A673 (cell line): Measurements from ENCODE around the gene P3H3. TPM values are rescaled to one million over a fixed set of nuclear protein-coding genes. Genes with fewer than 3 reads are reported as not detected.
"Not testable (repeated sequence)": the region's sequence is repeated elsewhere in the genome, so short reads cannot be mapped to it uniquely, and the experiment has no call there.

ENCODE experiments used
- BruUV-seq: library from RNA; stranded (reverse); fragments of 400-500 nt; replicated peaks from 2 replicates; lab custom pipeline; 2021; lab: Mats Ljungman, UMichigan
- CTCF ChIA-PET: fragments of 300-600 bp; sonication (Branson Sonifier 250); formaldehyde crosslinking; loops from one replicate; lab custom pipeline; 2022; ENCODE audit warnings: antibody characterized with exemption; lab: Charles Lee
- POLR2A ChIA-PET: fragments of 300-600 bp; sonication (Branson Sonifier 250); formaldehyde crosslinking; loops from one replicate; lab custom pipeline; 2022; ENCODE audit warnings: antibody characterized with exemption; ENCODE audit not compliant: low non-redundant PET; lab: Charles Lee
- DNase-seq: peaks from one replicate; pipeline ENCODE4 v3.0.0-alpha.2; 2015; ENCODE audit warnings: low spot score
- H3K27ac ChIP-seq: fragments of 200-600 bp; sonication (generic); 2 replicates; pipeline ENCODE4 v1.5.1; 2016; ENCODE audit warnings: mixed run types, low read depth, mild to moderate bottlenecking, mixed read lengths, antibody characterized with exemption, low read length; ENCODE audit not compliant: poor library complexity, severe bottlenecking
- H3K27me3 ChIP-seq: fragments of 200-600 bp; sonication (generic); replicated peaks from 2 replicates; pipeline ENCODE4 v1.6.1; 2017; ENCODE audit warnings: mixed run types, low read depth, mild to moderate bottlenecking, mixed read lengths, antibody characterized with exemption, low read length; ENCODE audit not compliant: insufficient read depth, poor library complexity
- H3K36me3 ChIP-seq: fragments of 200-600 bp; sonication (generic); 2 replicates; pipeline ENCODE4 v1.6.1; 2016; ENCODE audit warnings: mixed run types, mild to moderate bottlenecking, mixed read lengths, antibody characterized with exemption, low read length; ENCODE audit not compliant: insufficient read depth, poor library complexity, severe bottlenecking
- H3K4me1 ChIP-seq: fragments of 200-600 bp; sonication (generic); 2 replicates; pipeline ENCODE4 v1.6.1; 2017; ENCODE audit warnings: mixed run types, mild to moderate bottlenecking, mixed read lengths, antibody characterized with exemption, low read length; ENCODE audit not compliant: insufficient read depth, poor library complexity, severe bottlenecking
- H3K4me3 ChIP-seq: fragments of 200-600 bp; sonication (generic); 2 replicates; pipeline ENCODE4 v1.5.1; 2016; ENCODE audit warnings: low read depth, mixed run types, mild to moderate bottlenecking, mixed read lengths, low read length; ENCODE audit not compliant: poor library complexity, severe bottlenecking
- H3K9me3 ChIP-seq: fragments of 200-600 bp; sonication (generic); 2 replicates; pipeline ENCODE4 v1.6.1; 2016; ENCODE audit warnings: mixed run types, low read depth, mild to moderate bottlenecking, mixed read lengths, antibody characterized with exemption, low read length; ENCODE audit not compliant: poor library complexity, severe bottlenecking
- CTCF ChIP-seq: fragments of 300-800, 200-600 bp; sonication (generic); conservative IDR thresholded peaks from 2 replicates; pipeline ENCODE4 v1.5.1; 2017; ENCODE audit warnings: low read depth, mild to moderate bottlenecking, antibody characterized with exemption, low read length, moderate library complexity, mixed read lengths
- EZH2 ChIP-seq: fragments of 200-600 bp; sonication (generic); IDR thresholded peaks from 2 replicates; pipeline ENCODE4 v1.6.1; 2017; ENCODE audit warnings: borderline replicate concordance, low read depth, mild to moderate bottlenecking, mixed read lengths, antibody characterized with exemption, low read length; ENCODE audit not compliant: poor library complexity, severe bottlenecking
- intact Hi-C: fragments of 100-400 bp; cut with micrococcal nuclease; formaldehyde crosslinking; loops from one replicate; pipeline ENCODE4 v1.10.0; 2022; ENCODE audit not compliant: unreplicated experiment
- total RNA-seq: library from RNA; stranded (reverse); gene quantifications from 2 replicates; pipeline ENCODE4 v1.2.3, GENCODE V29; 2021

Gene P3H3
- total RNA-seq, 1 experiment from 2014 or later: 45.3 TPM

GRCh38 chr12:6869049-6870021, 41.1 kb downstream of the P3H3 start:
- peak overlapping the region; percentile 99 for H3K27ac ChIP-seq

DNA sequence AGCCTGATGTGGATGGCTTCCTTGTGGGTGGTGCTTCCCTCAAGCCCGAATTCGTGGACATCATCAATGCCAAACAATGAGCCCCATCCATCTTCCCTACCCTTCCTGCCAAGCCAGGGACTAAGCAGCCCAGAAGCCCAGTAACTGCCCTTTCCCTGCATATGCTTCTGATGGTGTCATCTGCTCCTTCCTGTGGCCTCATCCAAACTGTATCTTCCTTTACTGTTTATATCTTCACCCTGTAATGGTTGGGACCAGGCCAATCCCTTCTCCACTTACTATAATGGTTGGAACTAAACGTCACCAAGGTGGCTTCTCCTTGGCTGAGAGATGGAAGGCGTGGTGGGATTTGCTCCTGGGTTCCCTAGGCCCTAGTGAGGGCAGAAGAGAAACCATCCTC, 42.1 kb downstream of the P3H3 start:
- H3K4me1 ChIP-seq: peaks cover 34% of the 10 kb centered on the region
- DNase-seq, H3K27me3 ChIP-seq, H3K4me3 ChIP-seq, H3K9me3 ChIP-seq, H3K27ac ChIP-seq: not testable (repeated sequence)
- POLR2A ChIA-PET: interaction anchor here (0.6 to 0.7 kb wide), 2 partner anchors 66 to 67 kb away, joined by 4 read pairs; no protein-coding TSS in a partner anchor
- intact Hi-C loops: loop anchor here (5.0 kb wide), 2 partner anchors 67 to 242 kb away; no protein-coding TSS in a partner anchor
- TSS peak; percentile 75 for BruUV-seq
- peaks cover 39% of the 10 kb centered on the region for H3K36me3 ChIP-seq
- CTCF ChIA-PET: interaction anchor here (1.3 kb wide), 1 partner anchor 18 kb away, joined by 6 read pairs; the partner anchor contains the start of gene USP5

More at GRCh38 chr12:6869049-6870021, 41.1 kb downstream of the P3H3 start:
- peaks cover 34% of the 10 kb centered on the region for H3K4me1 ChIP-seq
- ChIA-PET POLR2A (interaction anchor here (0.6 kb wide), 2 partner anchors 21 to 31 kb away, joined by 3 read pairs; no protein-coding TSS in a partner anchor), CTCF (interaction anchor here (0.6 to 1.7 kb wide), 11 partner anchors 17 to 246 kb away, joined by 3 to 11 read pairs (median 4); partner anchors contain the start of genes ENO2 and USP5)
- intact Hi-C loops: loop anchor here (5.0 kb wide), 2 partner anchors 68 to 243 kb away; no protein-coding TSS in a partner anchor
- peaks cover 46% of the 10 kb centered on the region for H3K36me3 ChIP-seq
- H3K4me3 ChIP-seq: peak overlapping the region; percentile 100
- DNase-seq: peak; percentile 88
- no peaks in the 10 kb centered on the region for H3K27me3 ChIP-seq
- TF ChIP-seq EZH2: no peak
- peak; percentile 81 for TF ChIP-seq CTCF
- no TSS peak for BruUV-seq
- no peaks in the 10 kb centered on the region for H3K9me3 ChIP-seq

GRCh38 chr12:6871052-6871957, 43.1 kb downstream of the P3H3 start:
- Histone ChIP-seq H3K36me3 (peaks cover 34% of the 10 kb centered on the region), H3K4me3 (peak overlapping the region; percentile 75), H3K27me3 (no peaks in the 10 kb centered on the region), H3K4me1 (peaks cover 31% of the 10 kb centered on the region), H3K27ac (peak overlapping the region; percentile 74), H3K9me3 (no peaks in the 10 kb centered on the region)
- peak; percentile 38 for DNase-seq
- TF ChIP-seq EZH2 (no peak), CTCF (no peak)
- ChIA-PET POLR2A (interaction anchor here (0.6 to 0.7 kb wide), 3 partner anchors 65 to 72 kb away, joined by 3 to 4 read pairs (median 4); partner anchors contain the start of genes C12orf57 and RNU7-1), CTCF (interaction anchor here (1.1 to 2.3 kb wide), 3 partner anchors 11 to 20 kb away, joined by 4 to 13 read pairs (median 10); partner anchors contain the start of genes CDCA3 and USP5)
- BruUV-seq: no TSS peak
- intact Hi-C loops: loop anchor here (5.0 kb wide), 2 partner anchors 66 to 241 kb away; no protein-coding TSS in a partner anchor
